PC-3 (cell line): ENCODE measurements around the gene C1QL4.

ENCODE experiments used
- EZH2 ChIP-seq: fragments of 300-600 bp; sonication (generic); IDR thresholded peaks from one replicate; pipeline ENCODE4 v1.6.1; 2017; ENCODE audit warnings: antibody characterized with exemption, mild to moderate bottlenecking, low read length; ENCODE audit not compliant: unreplicated experiment
- EZH2phosphoT487 ChIP-seq: fragments of 300-600 bp; sonication (generic); IDR thresholded peaks from 2 replicates; pipeline ENCODE4 v1.6.1; 2018; ENCODE audit warnings: mild to moderate bottlenecking, antibody characterized with exemption, low read length, borderline replicate concordance
- TF ChIP-seq, protein P1 (sequence below): fragments of 300-600 bp; sonication (generic); conservative IDR thresholded peaks from 2 replicates; pipeline ENCODE4 v1.5.1; 2017; ENCODE audit warnings: antibody characterized with exemption, low read depth, mild to moderate bottlenecking, low read length

DNA sequence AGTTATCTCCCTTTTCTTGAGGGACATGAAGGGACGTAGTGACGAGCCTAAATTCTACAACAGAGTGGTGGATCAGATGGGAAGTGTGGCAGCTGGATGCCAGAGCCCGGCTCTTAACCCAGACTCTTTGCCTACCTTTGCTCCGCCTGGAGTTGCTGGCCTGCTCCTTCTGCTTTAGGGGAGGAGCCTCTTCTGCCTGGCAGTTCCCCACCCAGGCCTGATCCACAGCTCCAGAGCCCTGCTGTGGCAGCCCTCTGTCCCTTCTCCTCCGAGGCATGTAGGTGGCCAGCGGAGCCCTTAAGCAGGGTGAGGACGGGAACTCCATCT is 44.3 kb downstream of the C1QL4 start:
- TF ChIP-seq, protein P1, sequence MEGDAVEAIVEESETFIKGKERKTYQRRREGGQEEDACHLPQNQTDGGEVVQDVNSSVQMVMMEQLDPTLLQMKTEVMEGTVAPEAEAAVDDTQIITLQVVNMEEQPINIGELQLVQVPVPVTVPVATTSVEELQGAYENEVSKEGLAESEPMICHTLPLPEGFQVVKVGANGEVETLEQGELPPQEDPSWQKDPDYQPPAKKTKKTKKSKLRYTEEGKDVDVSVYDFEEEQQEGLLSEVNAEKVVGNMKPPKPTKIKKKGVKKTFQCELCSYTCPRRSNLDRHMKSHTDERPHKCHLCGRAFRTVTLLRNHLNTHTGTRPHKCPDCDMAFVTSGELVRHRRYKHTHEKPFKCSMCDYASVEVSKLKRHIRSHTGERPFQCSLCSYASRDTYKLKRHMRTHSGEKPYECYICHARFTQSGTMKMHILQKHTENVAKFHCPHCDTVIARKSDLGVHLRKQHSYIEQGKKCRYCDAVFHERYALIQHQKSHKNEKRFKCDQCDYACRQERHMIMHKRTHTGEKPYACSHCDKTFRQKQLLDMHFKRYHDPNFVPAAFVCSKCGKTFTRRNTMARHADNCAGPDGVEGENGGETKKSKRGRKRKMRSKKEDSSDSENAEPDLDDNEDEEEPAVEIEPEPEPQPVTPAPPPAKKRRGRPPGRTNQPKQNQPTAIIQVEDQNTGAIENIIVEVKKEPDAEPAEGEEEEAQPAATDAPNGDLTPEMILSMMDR = no peak
- TF ChIP-seq EZH2phosphoT487 (no peak), EZH2 (no peak)
